MV-4-11 (cell line): Measurements from ENCODE around the gene SGSM2.

ENCODE experiments used
- DNase-seq: peaks from one replicate; lab custom pipeline; 2025; lab: John Stamatoyannopoulos, UW

SGSM2 gene

DNA sequence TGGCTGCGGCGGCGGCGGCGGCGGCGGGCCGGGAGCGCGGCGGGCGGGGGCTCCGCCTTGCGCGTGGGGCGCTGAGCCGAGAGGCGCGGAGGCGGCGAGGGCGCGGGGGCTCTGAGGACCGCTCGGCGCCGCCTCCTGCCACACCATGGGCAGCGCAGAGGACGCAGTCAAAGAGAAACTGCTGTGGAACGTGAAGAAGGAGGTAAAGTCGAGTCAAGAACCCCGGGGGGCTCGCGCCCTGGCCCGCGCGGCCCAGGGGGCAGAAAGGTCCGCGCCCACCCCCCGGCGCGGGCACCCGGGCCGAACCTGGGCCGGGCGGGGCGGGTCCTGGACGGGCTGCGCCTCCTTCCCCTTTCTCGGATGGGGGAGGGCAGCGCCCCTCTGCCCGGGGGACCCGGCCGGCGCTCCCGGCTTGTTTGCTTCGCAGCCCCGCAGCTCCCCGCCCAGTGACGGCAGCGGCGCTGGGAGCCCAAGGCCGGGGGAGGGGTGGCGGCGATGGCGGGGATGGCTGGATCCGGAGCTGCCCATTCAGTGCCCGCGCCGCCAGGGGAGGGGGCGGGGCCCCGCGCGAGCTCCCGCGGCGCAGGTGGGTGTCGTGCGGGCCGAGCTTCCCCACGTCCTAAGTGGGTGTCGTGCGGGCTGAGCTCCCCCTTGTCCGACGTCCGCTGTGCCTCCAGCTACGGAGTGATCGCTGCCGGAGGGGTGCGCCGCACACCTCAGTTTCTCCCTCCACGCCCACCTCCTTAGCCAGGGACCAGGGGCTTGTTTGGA, 428 bp downstream of the SGSM2 start:
- no peak for DNase-seq

DNA sequence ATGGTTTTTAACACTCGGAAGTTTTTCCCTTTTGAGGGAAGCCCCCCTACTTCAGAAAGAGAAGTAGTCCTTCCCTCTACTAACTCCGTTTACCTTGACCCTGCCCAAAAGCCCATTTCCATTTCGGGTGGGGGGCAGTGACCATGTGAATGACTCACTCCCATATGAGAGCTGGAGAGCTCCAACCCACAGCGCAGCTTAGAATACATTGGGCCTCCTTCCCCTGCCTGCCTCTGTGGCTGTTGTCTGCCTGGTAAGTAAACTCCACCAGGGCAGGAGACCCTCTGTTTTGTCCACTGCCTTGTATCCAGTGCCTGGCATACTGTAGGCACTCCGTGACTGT, 985 bp downstream of the SGSM2 start:
- DNase-seq, result no peak

DNA sequence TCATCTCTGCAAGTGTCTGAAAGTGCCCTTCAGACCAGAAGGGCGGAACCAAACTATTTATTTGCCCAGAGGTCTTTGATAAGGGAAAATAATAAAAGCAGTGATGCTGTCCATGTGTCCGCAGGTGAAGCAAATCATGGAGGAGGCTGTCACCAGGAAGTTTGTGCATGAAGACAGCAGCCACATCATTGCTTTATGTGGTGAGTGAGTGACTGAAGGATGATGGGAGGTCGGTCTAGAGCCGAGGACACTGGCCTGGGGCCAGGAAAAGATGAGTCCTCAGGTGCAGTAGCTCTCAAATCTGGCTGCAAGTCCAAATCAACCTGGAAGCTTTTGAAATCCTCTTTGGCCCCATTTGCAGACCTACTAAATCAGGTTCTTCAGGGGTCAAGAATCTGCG, 6.1 kb downstream of the SGSM2 start:
- DNase-seq, result no peak

DNA sequence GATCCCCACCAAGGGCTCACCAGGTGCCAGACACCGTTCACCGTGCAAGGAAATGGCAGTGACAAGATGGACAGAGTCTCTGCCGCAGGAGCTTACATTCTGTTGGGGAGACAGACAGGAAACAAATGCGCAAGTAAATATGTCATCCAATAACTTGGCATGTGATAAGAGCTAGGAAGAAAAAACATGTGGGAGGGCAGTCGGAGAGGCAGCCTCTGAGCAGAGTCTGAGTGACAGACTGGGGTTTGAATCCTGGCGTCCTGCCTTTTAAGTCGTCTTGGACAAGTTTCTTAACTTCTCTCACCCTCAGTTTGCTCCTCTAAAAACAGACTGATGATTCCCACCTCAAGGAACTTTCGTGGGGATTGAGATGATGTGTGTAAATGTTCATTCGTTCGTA, 7.2 kb downstream of the SGSM2 start:
- DNase-seq, result no peak

DNA sequence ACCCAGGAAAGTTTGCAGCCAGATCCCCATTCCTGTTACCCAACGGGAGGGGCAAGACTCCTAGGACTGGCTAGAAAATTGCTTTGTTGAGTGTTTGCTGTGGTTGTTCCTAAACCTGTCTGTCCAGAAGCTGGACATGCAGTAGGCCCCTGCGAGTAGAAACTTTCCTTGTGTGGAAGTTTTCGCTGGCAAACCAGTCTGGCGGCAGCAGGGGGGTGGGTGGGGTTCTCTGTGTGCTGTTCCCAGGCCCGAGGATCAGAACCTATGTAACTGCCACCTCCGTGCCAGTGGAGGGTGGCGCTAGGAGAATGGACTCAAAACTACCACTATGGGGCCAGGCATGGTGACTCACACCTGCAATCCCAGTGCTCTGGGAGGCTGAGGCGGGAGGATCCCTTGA, 9.2 kb downstream of the SGSM2 start:
- no peak for DNase-seq

DNA sequence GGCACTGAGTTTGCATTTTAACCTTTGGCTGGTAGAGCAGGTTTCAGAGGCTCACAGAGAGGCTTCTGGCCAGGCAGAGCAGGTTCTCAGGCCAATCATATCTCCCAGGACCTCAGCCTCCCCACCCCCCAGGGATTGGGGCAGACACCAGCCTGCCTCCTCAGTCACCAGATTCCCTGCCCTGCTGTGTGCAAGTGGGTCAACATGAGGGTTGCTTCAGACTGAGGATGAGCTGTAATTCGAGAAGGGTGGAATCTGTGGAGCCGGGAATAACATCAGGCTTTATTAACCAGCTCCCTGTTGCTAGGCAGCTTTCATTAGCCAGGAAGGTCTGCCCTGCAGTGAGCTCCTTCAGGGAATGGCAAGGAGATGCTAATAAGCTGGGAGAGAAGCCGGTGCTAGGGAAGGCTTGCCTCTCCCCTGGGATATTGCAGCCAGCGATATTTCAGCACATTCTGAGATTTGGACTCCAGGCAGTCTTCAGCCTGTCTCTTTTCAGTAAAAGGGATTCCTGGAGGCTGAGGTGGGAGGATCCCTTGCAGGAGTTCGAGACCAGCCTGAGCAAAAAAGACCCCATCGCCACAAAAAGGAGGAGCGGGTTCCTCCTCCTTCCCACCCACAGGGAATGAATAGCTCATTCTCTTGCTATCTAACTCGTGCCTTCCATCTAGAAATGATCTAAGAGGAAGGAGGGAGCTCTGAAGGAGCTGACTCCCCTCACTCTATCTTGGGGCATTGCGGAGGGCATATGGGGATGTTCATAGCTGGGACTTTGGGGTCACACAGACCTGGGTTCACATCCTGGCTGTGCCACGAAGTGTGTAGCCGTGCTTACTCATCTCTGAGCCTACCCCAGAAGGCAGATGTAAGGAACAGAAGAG, 10.7 kb downstream of the SGSM2 start:
- no peak for DNase-seq

DNA sequence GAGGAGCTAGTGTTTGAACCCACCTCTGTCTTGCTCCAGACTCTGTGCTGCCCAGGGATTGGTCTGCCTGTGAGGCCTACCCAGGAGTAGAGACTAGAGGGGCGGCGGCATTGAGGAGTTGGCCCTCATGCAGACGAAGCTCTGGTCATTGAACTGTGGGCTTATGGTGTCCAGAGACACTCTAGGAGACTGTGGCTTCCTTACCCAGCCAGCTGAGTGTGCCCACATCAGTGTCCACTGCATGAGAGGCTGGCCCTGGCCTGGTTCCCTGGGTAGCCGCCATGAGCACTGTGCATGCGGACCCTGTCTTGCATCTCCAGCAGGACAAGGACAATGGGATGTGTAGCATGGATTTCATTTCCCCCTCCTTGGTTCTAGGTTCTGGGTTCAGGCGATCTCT, 14.0 kb downstream of the SGSM2 start:
- no peak for DNase-seq

DNA sequence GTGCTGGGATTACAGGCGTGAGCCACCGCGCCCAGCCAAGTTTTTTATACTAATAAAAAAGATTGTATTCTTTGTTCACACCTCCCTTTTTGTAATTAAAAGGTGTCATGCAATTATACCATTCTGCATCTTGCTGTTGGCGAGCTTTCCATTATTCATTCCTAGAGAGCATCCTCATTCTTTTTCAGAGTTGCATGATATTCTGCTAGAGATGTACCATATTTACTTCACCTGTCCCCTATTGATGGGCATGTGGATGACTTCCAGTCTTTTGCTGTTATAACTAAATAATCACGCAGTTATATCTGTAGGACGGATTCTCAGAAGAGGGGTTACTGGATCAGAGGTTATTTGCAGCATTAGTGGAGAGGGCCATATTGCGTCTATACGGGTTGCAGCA, 17.0 kb downstream of the SGSM2 start:
- DNase-seq, result no peak

DNA sequence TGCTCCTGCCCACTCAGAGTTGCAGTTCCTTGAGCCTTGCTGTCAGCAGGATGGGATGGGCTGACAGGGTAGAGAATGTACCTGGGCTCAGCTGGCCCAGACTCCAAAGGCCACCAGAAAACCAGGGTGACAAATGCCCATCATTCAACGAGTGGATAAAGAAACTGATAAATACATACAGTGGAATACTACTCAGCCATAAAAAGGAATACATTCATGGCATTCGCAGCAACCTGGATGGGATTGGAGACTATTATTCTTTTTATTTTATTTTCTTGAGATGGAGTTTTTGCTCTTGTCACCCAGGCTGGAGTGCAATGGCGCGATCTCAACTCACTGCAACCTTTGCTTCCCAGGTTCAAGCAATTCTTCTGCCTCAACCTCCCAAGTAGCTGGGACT, 19.9 kb downstream of the SGSM2 start:
- no peak for DNase-seq

DNA sequence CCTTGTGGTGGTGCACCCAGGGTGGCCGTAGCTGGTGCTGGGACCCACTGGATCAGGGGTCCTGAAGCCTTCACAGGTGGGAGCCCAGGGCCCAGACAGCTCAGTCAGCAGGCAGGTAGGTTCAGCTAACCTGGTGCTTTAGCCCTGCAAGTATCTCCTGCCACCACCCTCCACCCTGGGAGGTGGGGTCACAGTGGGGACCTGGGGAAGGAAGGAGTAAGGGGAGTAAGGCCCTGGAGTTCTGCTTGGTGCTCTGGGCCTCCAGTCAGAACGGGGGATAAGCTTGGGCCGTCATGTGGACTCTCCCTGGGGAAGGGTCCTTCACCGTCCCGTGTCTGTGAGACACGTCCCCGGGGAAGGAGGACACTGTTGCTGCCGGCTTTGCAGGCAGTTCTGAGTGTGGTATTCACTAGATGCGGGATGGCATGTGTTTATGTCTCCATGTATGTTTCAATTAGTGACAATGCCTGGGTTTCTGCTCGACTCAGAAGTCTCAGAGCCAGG, 20.7 kb downstream of the SGSM2 start:
- DNase-seq, result no peak

DNA sequence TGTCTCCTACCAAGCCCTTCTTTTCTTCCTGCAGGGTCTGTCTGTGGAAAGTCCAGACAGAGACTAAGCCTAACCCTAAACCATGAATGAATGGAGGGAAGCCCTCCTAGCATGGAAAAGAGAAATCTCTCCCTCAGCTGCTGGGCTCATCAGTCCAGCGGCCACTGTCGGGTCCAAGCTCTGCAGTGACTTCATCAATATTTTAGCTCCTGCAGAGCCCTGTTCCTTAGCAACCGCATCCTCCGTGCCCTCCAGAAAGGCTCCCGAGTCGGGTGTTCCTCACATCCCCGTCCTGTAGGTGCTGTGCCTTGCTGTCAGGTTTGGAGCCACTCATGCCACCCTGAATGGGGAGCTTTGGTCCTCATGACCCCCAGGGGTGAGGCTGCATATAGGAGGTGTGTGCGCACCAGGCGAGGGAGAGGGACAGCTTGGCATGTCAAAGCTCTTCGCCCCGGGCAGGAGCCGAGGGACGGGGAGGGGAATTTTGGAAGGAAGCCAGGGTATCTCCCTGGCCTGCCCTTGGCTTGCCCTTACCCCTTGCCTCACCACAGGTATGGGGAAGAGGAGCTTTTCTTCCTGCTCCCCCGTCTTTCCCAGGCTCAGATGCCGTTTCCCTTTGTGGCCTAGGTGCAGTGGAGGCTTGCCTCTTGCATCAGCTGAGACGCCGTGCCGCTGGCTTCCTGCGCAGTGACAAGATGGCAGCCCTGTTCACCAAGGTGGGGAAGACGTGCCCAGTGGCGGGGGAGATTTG, 23.9 kb downstream of the SGSM2 start:
- DNase-seq, result no peak

DNA sequence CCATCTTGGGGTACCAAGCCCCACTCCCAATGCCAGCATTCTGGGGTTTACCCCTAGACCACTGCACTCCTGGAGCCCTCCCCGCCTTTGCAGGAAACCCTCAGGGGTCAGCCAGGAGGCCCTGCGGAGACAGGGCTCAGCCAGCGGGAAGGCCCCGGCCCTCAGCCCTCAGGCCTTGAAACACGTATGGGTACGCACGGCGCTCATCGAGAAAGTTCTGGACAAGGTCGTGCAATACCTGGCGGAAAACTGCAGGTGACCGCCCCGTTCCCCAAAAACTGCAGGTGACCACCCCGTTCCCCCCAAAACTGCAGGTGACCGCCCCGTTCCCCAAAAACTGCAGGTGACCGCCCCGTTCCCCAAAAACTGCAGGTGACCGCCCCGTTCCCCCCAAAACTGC, 24.7 kb downstream of the SGSM2 start:
- DNase-seq, result no peak

DNA sequence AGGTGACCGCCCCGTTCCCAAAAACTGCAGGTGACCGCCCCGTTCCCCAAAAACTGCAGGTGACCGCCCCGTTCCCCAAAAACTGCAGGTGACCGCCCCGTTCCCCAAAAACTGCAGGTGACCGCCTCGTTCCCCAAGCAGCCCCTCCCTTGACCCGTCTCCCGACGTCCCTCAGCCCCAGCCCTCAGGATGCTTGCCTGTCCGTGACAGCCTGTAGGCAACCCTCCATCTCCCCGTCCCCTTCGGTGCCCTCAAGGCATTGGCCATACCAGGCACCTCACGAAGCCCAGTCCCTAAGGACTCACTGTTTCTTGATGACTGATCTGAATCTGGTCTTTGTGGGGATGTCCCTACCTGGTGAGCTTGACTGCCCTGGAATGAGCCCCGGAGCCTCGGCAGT, 25.1 kb downstream of the SGSM2 start:
- no peak for DNase-seq

DNA sequence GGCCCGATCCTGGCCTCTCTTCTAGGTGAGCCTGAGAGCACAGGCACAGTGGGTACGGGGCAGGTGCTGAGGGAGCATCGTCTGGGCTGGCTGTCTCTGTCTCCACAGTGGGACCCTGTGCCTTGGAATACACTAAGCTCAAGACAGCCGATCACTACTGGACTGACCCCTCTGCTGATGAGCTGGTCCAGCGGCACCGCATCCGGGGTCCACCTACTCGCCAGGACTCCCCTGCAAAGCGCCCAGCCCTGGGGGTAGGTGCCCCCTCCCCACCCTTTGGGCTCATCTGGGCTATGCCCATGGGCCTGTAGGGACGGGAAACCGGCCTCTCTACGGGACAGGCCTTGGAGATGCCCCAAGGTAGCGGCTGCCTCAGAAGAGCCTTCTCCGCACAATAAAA, 25.6 kb downstream of the SGSM2 start:
- no peak for DNase-seq

DNA sequence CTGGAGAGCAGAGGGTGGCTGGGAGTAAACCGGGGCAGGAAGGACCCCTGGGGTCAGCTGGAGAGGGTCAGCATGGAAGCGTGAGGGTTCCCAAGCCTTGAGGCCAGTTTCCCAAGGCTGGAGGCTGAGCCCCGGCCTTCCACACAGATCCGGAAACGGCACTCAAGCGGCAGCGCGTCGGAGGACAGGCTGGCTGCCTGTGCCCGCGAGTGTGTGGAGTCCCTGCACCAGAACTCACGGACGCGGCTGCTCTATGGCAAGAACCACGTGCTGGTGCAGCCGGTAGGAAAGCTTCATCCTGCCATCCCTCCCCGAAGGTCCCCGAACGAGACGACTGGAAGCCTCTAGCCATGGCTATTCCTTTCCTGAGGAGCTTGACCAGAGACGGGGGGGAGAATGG, 26.0 kb downstream of the SGSM2 start:
- no peak for DNase-seq

DNA sequence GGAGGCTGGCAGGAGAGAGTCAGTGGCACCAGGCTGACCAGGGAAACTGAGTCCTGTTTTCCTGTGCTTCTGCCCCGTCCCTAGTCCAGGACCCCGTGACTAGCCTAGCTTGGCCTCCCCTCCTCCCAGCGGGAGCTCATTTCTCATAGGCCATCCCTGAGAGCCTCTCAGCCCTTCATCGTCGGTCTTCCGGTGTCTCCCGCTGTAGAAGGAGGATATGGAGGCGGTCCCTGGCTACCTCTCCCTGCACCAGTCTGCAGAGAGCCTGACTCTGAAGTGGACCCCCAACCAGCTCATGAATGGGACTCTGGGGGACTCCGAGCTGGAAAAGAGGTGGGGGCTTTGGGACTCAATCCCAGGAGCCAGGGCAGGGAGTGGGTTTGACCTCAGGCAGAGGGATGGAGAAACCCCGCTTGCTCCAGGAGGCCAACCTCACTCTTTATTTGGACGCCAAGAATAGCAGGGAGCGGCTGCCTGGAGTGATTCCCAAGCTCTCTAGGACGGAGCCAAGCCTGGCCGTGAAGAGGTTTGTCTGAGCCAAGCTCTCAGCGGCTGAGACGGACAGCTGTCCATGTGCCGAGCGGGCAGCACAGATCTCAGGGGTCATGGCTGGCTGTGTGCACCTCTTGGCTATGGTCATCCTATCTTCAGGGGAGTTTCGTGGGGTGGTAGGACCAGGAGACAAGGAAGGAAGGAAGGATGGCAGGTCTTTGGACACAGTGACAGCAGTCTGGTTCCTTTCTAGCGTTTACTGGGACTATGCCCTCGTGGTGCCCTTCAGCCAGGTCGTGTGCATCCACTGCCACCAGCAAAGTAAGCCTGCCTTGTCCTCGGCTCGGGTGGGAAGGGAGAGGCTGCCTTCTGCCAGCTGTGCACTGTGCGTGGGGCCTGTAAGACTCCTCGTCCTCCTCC, 26.8 kb downstream of the SGSM2 start:
- DNase-seq, result no peak

DNA sequence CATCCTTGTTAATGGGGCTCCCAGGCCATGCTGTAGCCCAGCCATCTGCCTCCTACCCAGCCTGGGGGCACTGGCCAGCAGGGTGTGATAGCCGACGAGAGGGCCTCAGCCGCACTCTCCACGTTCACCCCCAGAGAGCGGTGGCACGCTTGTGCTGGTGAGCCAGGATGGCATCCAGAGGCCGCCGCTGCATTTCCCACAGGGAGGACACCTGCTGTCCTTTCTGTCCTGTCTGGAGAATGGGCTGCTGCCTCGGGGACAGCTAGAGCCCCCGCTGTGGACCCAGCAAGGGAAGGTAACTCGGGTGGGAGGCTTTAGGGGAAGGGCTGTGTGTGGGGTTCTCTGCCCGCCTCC, 27.4 kb downstream of the SGSM2 start:
- DNase-seq, result no peak

DNA sequence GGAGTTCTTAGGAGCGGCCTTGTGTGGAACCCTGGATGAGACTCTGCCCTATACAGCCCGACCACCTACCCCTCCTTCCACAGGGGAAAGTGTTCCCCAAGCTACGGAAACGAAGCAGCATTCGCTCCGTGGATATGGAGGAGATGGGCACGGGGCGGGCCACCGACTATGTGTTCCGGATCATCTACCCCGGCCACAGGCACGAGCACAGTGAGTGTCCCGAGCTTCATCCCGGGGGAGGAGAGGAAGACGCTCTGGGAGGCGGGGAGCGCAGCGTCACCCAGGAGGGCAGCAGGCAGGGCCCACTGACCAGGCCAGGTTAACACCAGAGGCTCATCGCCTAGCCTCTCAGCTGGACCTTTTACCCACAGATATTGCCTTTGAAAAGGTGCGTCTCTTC, 27.8 kb downstream of the SGSM2 start:
- DNase-seq, result no peak

DNA sequence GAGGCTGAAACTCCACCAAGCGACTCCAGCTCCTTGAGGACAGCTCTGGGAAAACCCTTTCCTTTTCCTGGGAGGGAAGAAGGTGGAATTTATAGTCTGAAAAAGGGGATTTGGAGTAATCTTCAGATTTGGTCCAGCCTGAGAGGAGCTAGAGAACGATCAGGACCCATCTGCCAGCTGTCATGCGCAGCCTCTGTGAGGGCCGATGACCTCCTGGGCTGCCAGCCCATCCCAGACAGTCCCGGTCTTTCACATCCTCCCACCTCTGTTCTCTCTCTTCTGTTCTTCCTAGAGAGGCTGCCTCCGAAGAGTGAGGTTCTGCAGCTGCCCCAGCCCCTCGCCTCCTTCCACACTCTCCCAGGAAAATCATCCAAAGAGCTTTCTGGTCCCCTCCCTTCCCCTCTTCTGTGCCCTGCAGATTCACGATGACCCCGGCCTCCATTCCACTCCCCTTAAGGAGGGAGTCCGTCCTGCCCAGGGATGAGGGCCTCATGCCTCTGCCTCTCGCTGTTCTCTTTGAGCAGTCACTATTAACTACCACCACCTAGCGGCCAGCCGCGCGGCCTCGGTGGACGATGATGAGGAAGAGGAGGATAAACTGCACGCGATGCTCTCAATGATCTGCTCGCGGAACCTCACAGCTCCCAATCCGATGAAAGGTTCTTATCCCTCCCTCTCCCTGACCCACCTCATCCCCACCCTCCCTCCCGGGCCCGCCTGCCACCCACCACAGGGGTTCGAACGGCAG, 29.6 kb downstream of the SGSM2 start:
- no peak for DNase-seq

DNA sequence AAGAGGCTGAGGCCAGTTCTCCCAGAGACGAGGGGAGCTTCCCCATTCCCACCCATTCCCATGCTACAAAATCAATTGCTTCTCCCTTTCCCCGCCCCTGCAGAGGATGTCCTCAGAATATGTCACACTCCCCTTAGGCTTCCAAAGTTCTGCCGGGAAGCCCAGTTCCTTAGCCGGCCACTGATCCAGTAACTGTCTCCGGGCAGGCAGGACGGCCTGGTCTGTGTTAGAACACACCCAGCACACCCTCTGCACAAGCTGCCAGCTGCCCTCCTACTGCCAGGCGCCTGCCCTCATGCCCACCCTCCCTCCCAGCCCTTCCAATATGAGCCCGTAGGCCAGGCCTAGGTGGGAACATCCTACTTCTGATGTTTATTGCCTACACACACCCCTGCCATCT, 31.1 kb downstream of the SGSM2 start:
- DNase-seq, result no peak

DNA sequence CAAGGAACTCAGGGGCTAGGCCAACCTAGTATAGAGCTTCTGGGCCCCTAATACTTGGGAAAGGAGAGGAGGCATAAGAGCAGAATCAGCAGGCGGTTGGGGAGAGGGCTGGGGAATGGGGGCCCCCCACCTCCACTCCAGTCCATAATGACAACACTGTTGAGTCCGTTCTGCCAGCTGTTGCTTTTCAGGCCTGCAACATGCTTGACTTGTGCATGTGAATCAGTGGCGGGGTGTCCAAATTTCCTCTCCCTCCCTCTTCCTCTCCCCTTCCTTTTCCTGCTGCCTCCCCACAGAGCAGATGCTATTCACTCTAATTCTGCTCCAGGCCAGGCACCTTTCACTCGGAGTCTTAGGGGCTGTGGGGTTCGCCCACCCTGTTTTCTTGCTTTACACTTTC, 31.7 kb downstream of the SGSM2 start:
- DNase-seq, result no peak
